Measurements from ENCODE around the gene PRKCQ. TPM values are rescaled to one million over a fixed set of nuclear protein-coding genes. Genes with fewer than 3 reads are reported as not detected.

The PRKCQ gene
- 1.1 and 1.3 TPM in 2 replicates for polyA plus RNA-seq (2013)

DNA sequence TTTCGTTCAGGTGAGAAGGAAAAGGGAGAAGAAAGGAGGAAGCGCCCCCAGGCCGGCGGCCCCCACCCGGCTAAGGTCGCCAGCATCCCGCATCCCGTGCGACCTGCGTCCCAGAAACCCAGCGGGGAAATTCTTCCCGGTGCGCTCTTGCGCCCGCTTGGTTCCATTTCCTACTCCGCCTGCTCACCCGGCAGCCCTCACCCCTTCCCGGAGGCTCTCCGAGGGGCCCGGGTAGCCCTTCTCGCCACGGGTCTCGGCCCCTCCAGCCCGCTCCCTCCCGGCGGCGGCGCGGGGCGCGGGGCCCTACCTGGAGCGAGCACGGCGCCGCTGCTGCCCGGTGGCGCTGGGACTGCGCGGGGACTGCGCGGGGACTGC lies at the start of gene PRKCQ:
TSS of gene PRKCQ (minus strand) at position 373 of the 375 bp plus-strand sequence. CDS start 65,141 bp downstream, outside the sequence.
- Histone ChIP-seq H3K79me2 (ENCODE audit: control insufficient read depth, insufficient read depth, low read length, poor library complexity) (peaks cover 2% of the 10 kb centered on the region), H3K23ac (ENCODE audit: low read length) (no peak within 1 kb of the TSS), H3K79me1 (ENCODE audit: low read length) (peaks cover 8% of the 10 kb centered on the region), H2BK5ac (ENCODE audit: low read depth, low read length, poor library complexity) (peak within 1 kb of the TSS; percentile 80), H3K9me3 (ENCODE audit: insufficient read depth, low read depth, low read length) (no peaks in the 10 kb centered on the region), H3K18ac (ENCODE audit: low read length) (peak within 1 kb of the TSS; percentile 91), H3K14ac (ENCODE audit: low read length) (peak within 1 kb of the TSS; percentile 80), H3K4me3 (ENCODE audit: low read depth, low read length) (peak within 1 kb of the TSS; percentile 83), H4K8ac (ENCODE audit: low read depth, low read length) (peak within 1 kb of the TSS; percentile 87), H2BK12ac (ENCODE audit: low read length) (peak within 1 kb of the TSS; percentile 39), H3K9ac (ENCODE audit: low read length) (peak within 1 kb of the TSS; percentile 90), H3K4ac (ENCODE audit: low read depth, low read length) (peak within 1 kb of the TSS; percentile 82), H3K4me1 (ENCODE audit: control insufficient read depth in 1 of 2, insufficient read depth in 2 of 2, low read length in 2 of 2) (peaks cover 0 to 3% of the 10 kb centered on the region in 2 experiments), H2AFZ (ENCODE audit: insufficient read depth, low read length, poor library complexity) (peak within 1 kb of the TSS; percentile 94), H2AK5ac (ENCODE audit: low read length) (no peak within 1 kb of the TSS), H3K27ac (ENCODE audit: low read depth, low read length) (peak within 1 kb of the TSS; percentile 73), H3K27me3 (ENCODE audit: insufficient read depth, low read length) (no peaks in the 10 kb centered on the region), H3K36me3 (ENCODE audit: control insufficient read depth in 1 of 2, insufficient read depth in 2 of 2, low read length in 2 of 2) (no peaks in the 10 kb centered on the region), H4K12ac (ENCODE audit: low read depth, low read length) (peak within 1 kb of the TSS; percentile 93), H4K91ac (ENCODE audit: low read depth, low read length) (peak within 1 kb of the TSS; percentile 85), H2BK120ac (ENCODE audit: insufficient read depth, low read length, poor library complexity) (peak within 1 kb of the TSS; percentile 68), H3K4me2 (ENCODE audit: low read length) (peak within 1 kb of the TSS; percentile 97)
- no peak for DNase-seq
- no CpG with 5 or more reads among the region's 41 CpGs for WGBS (ENCODE audit: extremely low coverage, insufficient coverage, insufficient read length)

GRCh38 chr10:6625428-6625827 lies 45.4 kb upstream of the PRKCQ start:
- Histone ChIP-seq H3K4me2 (ENCODE audit: low read length) (no peak overlapping the region), H4K12ac (ENCODE audit: low read depth, low read length) (no peak overlapping the region), H3K4ac (ENCODE audit: low read depth, low read length) (no peak overlapping the region), H2AK5ac (ENCODE audit: low read length) (no peak overlapping the region), H3K27ac (ENCODE audit: low read depth, low read length) (no peak overlapping the region), H2BK12ac (ENCODE audit: low read length) (no peak overlapping the region), H3K27me3 (ENCODE audit: insufficient read depth, low read length) (no peaks in the 10 kb centered on the region), H4K91ac (ENCODE audit: low read depth, low read length) (no peak overlapping the region), H2BK120ac (ENCODE audit: insufficient read depth, low read length, poor library complexity) (no peak overlapping the region), H3K23ac (ENCODE audit: low read length) (no peak overlapping the region), H4K8ac (ENCODE audit: low read depth, low read length) (no peak overlapping the region), H3K4me1 (ENCODE audit: control insufficient read depth in 1 of 2, insufficient read depth in 2 of 2, low read length in 2 of 2) (peaks cover 0 to 2% of the 10 kb centered on the region in 2 experiments), H3K9ac (ENCODE audit: low read length) (no peak overlapping the region), H3K4me3 (ENCODE audit: low read depth, low read length) (no peak overlapping the region), H3K79me1 (ENCODE audit: low read length) (no peaks in the 10 kb centered on the region), H2BK5ac (ENCODE audit: low read depth, low read length, poor library complexity) (no peak overlapping the region), H3K79me2 (ENCODE audit: control insufficient read depth, insufficient read depth, low read length, poor library complexity) (no peaks in the 10 kb centered on the region), H2AFZ (ENCODE audit: insufficient read depth, low read length, poor library complexity) (no peak overlapping the region), H3K9me3 (ENCODE audit: insufficient read depth, low read depth, low read length) (no peaks in the 10 kb centered on the region), H3K18ac (ENCODE audit: low read length) (no peak overlapping the region), H3K36me3 (ENCODE audit: control insufficient read depth in 1 of 2, insufficient read depth in 2 of 2, low read length in 2 of 2) (no peaks in the 10 kb centered on the region), H3K14ac (ENCODE audit: low read length) (no peak overlapping the region)
- DNase-seq = no peak
- no CpG with 5 or more reads among the region's 4 CpGs for WGBS (ENCODE audit: extremely low coverage, insufficient coverage, insufficient read length)

DNA sequence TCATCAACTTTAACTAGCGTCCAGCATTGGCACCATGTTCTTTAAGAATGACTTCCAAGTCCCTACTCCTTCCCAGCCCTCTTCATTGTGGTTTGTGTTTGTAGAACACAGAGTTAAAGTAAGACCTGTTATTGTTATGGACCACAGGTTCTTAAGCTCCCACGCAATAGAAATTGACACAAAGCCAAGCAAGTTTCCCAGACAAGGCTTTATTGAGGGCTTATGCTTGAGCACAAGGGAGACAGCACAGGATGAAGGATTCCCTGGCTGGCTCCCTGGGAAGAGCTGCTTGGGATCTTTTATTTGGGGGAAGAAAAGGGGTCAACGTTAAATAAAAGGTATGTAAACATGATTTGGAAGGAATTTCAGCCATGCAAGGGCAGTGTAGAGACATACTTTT lies 44.3 kb upstream of the PRKCQ start:
- peaks cover 0 to 2% of the 10 kb centered on the region in 2 experiments for H3K4me1 ChIP-seq (ENCODE audit: control insufficient read depth in 1 of 2, insufficient read depth in 2 of 2, low read length in 2 of 2)
- no peak overlapping the region for H2BK12ac ChIP-seq (ENCODE audit: low read length)
- no peaks in the 10 kb centered on the region for H3K79me2 ChIP-seq (ENCODE audit: control insufficient read depth, insufficient read depth, low read length, poor library complexity)
- no peak overlapping the region for H3K4me3 ChIP-seq (ENCODE audit: low read depth, low read length)
- H2BK5ac ChIP-seq (ENCODE audit: low read depth, low read length, poor library complexity) = no peak overlapping the region
- no peak overlapping the region for H3K14ac ChIP-seq (ENCODE audit: low read length)
- H2BK120ac ChIP-seq (ENCODE audit: insufficient read depth, low read length, poor library complexity) = no peak overlapping the region
- H3K23ac ChIP-seq (ENCODE audit: low read length) = no peak overlapping the region
- H2AFZ ChIP-seq (ENCODE audit: insufficient read depth, low read length, poor library complexity) = no peak overlapping the region
- no peak for DNase-seq
- H3K4me2 ChIP-seq (ENCODE audit: low read length) = no peak overlapping the region
- H3K27me3 ChIP-seq (ENCODE audit: insufficient read depth, low read length) = no peaks in the 10 kb centered on the region
- H3K18ac ChIP-seq (ENCODE audit: low read length) = no peak overlapping the region
- H4K8ac ChIP-seq (ENCODE audit: low read depth, low read length) = no peak overlapping the region
- H3K36me3 ChIP-seq (ENCODE audit: control insufficient read depth in 1 of 2, insufficient read depth in 2 of 2, low read length in 2 of 2) = no peaks in the 10 kb centered on the region
- no peak overlapping the region for H4K91ac ChIP-seq (ENCODE audit: low read depth, low read length)
- no peak overlapping the region for H2AK5ac ChIP-seq (ENCODE audit: low read length)
- H3K9me3 ChIP-seq (ENCODE audit: insufficient read depth, low read depth, low read length) = no peaks in the 10 kb centered on the region
- no CpG with 5 or more reads among the region's 3 CpGs for WGBS (ENCODE audit: extremely low coverage, insufficient coverage, insufficient read length)
- no peak overlapping the region for H3K9ac ChIP-seq (ENCODE audit: low read length)
- H3K79me1 ChIP-seq (ENCODE audit: low read length) = no peaks in the 10 kb centered on the region
- no peak overlapping the region for H3K4ac ChIP-seq (ENCODE audit: low read depth, low read length)
- H3K27ac ChIP-seq (ENCODE audit: low read depth, low read length) = no peak overlapping the region
- H4K12ac ChIP-seq (ENCODE audit: low read depth, low read length) = no peak overlapping the region

GRCh38 chr10:6622921-6623320 lies 42.8 kb upstream of the PRKCQ start:
- Histone ChIP-seq H3K4ac (ENCODE audit: low read depth, low read length) (no peak overlapping the region), H4K8ac (ENCODE audit: low read depth, low read length) (no peak overlapping the region), H3K9me3 (ENCODE audit: insufficient read depth, low read depth, low read length) (no peaks in the 10 kb centered on the region)

More at GRCh38 chr10:6622921-6623320, 42.8 kb upstream of the PRKCQ start:
- no CpG with 5 or more reads among the region's 5 CpGs for WGBS (ENCODE audit: extremely low coverage, insufficient coverage, insufficient read length)
- no peak overlapping the region for H3K27ac ChIP-seq (ENCODE audit: low read depth, low read length)
- no peaks in the 10 kb centered on the region for H3K36me3 ChIP-seq (ENCODE audit: control insufficient read depth in 1 of 2, insufficient read depth in 2 of 2, low read length in 2 of 2)
- no peak overlapping the region for H2AK5ac ChIP-seq (ENCODE audit: low read length)
- H3K79me2 ChIP-seq (ENCODE audit: control insufficient read depth, insufficient read depth, low read length, poor library complexity) = no peaks in the 10 kb centered on the region
- no peak overlapping the region for H4K91ac ChIP-seq (ENCODE audit: low read depth, low read length)
- no peak overlapping the region for H2BK120ac ChIP-seq (ENCODE audit: insufficient read depth, low read length, poor library complexity)
- no peak overlapping the region for H3K4me3 ChIP-seq (ENCODE audit: low read depth, low read length)
- H4K12ac ChIP-seq (ENCODE audit: low read depth, low read length) = no peak overlapping the region
- H3K4me1 ChIP-seq (ENCODE audit: control insufficient read depth in 1 of 2, insufficient read depth in 2 of 2, low read length in 2 of 2) = peaks cover 0 to 2% of the 10 kb centered on the region in 2 experiments
- H2AFZ ChIP-seq (ENCODE audit: insufficient read depth, low read length, poor library complexity) = no peak overlapping the region
- no peaks in the 10 kb centered on the region for H3K79me1 ChIP-seq (ENCODE audit: low read length)
- H3K27me3 ChIP-seq (ENCODE audit: insufficient read depth, low read length) = no peaks in the 10 kb centered on the region
- no peak overlapping the region for H3K18ac ChIP-seq (ENCODE audit: low read length)
- no peak overlapping the region for H3K23ac ChIP-seq (ENCODE audit: low read length)
- no peak overlapping the region for H3K4me2 ChIP-seq (ENCODE audit: low read length)
- no peak overlapping the region for H3K14ac ChIP-seq (ENCODE audit: low read length)
- H2BK5ac ChIP-seq (ENCODE audit: low read depth, low read length, poor library complexity) = no peak overlapping the region
- H2BK12ac ChIP-seq (ENCODE audit: low read length) = no peak overlapping the region
- H3K9ac ChIP-seq (ENCODE audit: low read length) = no peak overlapping the region
- DNase-seq = no peak
